Renal pelvis (tissue), 4 donors: ENCODE measurements around the gene SKAP2. TPM values are rescaled to one million over a fixed set of nuclear protein-coding genes. Genes with fewer than 3 reads are reported as not detected.

Experiments
- DNase-seq: peaks from one replicate; pipeline ENCODE4 v3.0.0-alpha.2; 2013
- polyA plus RNA-seq, 3 donors: library from polyadenylated mRNA; unstranded; fragments of 120-200 nt; gene quantifications; one replicate each; pipeline ENCODE4 v1.2.1, GENCODE V29; 2013; ENCODE audit not compliant: insufficient read length in 3 of 3

SKAP2 gene
- polyA plus RNA-seq, 3 donors, result 19.1 to 23.1 (median 20.6) TPM

- no peak for DNase-seq
Observed at GRCh38 chr7:26639695-26640094, 224.7 kb downstream of the SKAP2 start.

- no peak for DNase-seq
Observed at GRCh38 chr7:26639111-26639510, 225.3 kb downstream of the SKAP2 start.

- DNase-seq, result no peak
Observed at GRCh38 chr7:26638140-26638539, 226.2 kb downstream of the SKAP2 start.

GRCh38 chr7:26637610-26638009, 226.8 kb downstream of the SKAP2 start:
- no peak for DNase-seq

- DNase-seq, result no peak
Observed at GRCh38 chr7:26636808-26637207, 227.6 kb downstream of the SKAP2 start.

GRCh38 chr7:26633557-26633956, 230.8 kb downstream of the SKAP2 start:
- DNase-seq, result no peak

- no peak for DNase-seq
Observed at GRCh38 chr7:26631601-26632000, 232.8 kb downstream of the SKAP2 start.

GRCh38 chr7:26630941-26631580, 233.3 kb downstream of the SKAP2 start:
- no peak for DNase-seq

GRCh38 chr7:26630361-26630760, 234.0 kb downstream of the SKAP2 start:
- DNase-seq, result no peak

- DNase-seq, result no peak
Observed at GRCh38 chr7:26629696-26630095, 234.7 kb downstream of the SKAP2 start.

GRCh38 chr7:26627891-26628341, 236.5 kb downstream of the SKAP2 start:
- no peak for DNase-seq

GRCh38 chr7:26627221-26627620, 237.2 kb downstream of the SKAP2 start:
- DNase-seq, result no peak

- DNase-seq, result no peak
Observed at GRCh38 chr7:26626687-26627086, 237.7 kb downstream of the SKAP2 start.

- no peak for DNase-seq
Observed at GRCh38 chr7:26626156-26626555, 238.2 kb downstream of the SKAP2 start.

GRCh38 chr7:26625286-26625685, 239.1 kb downstream of the SKAP2 start:
- DNase-seq, result no peak

GRCh38 chr7:26624839-26625238, 239.6 kb downstream of the SKAP2 start:
- DNase-seq, result no peak

- no peak for DNase-seq
Observed at GRCh38 chr7:26624431-26624830, 240.0 kb downstream of the SKAP2 start.

GRCh38 chr7:26620352-26620751, 244.0 kb downstream of the SKAP2 start:
- DNase-seq, result no peak

GRCh38 chr7:26619348-26619984, 244.9 kb downstream of the SKAP2 start:
- no peak for DNase-seq

- DNase-seq, result no peak
Observed at GRCh38 chr7:26618898-26619297, 245.5 kb downstream of the SKAP2 start.

GRCh38 chr7:26618449-26618848, 245.9 kb downstream of the SKAP2 start:
- DNase-seq, result no peak
